ENCODE results near the gene KIR2DL3. TPM values are rescaled to one million over a fixed set of nuclear protein-coding genes. Genes with fewer than 3 reads are reported as not detected.
"Not testable (repeated sequence)": the region's sequence is repeated elsewhere in the genome, so short reads cannot be mapped to it uniquely, and the experiment has no call there.

Gene KIR2DL3
- total RNA-seq, 1 experiment from 2014 or later = not detected

GRCh38 chr19:54771018-54771960, 33.0 kb downstream of the KIR2DL3 start:
- H3K36me3 ChIP-seq (ENCODE audit: control insufficient read depth, insufficient read depth, low read length); H3K4me1 ChIP-seq; POLR2A ChIA-PET; BruUV-seq (replicated peaks); CTCF ChIA-PET; H3K27me3 ChIP-seq (replicated peaks; ENCODE audit: control insufficient read depth, insufficient read depth, low read length); H3K9me3 ChIP-seq; H3K9me3 Mint-ChIP-seq (ENCODE audit: unreplicated experiment); H3K4me3 ChIP-seq (ENCODE audit: low read depth, low read length); DNase-seq; H3K4me1 Mint-ChIP-seq (ENCODE audit: low read depth, unreplicated experiment); intact Hi-C loops (cut with micrococcal nuclease; ENCODE audit: unreplicated experiment); H3K27ac Mint-ChIP-seq (ENCODE audit: unreplicated experiment); H3K4me3 Mint-ChIP-seq (ENCODE audit: unreplicated experiment); H3K36me3 Mint-ChIP-seq (ENCODE audit: insufficient read depth, unreplicated experiment): not testable (repeated sequence)
- H3K27me3 Mint-ChIP-seq (ENCODE audit: insufficient read depth, unreplicated experiment) = peaks cover 14% of the 10 kb centered on the region

GRCh38 chr19:54772666-54773065, 34.4 kb downstream of the KIR2DL3 start:
- POLR2A ChIA-PET; CTCF ChIA-PET; H3K4me3 ChIP-seq (ENCODE audit: low read depth, low read length); H3K36me3 Mint-ChIP-seq (ENCODE audit: insufficient read depth, unreplicated experiment); H3K4me3 Mint-ChIP-seq (ENCODE audit: unreplicated experiment); H3K27ac Mint-ChIP-seq (ENCODE audit: unreplicated experiment); DNase-seq; intact Hi-C loops (cut with micrococcal nuclease; ENCODE audit: unreplicated experiment); BruUV-seq (replicated peaks); H3K4me1 ChIP-seq; H3K27me3 ChIP-seq (replicated peaks; ENCODE audit: control insufficient read depth, insufficient read depth, low read length); H3K4me1 Mint-ChIP-seq (ENCODE audit: low read depth, unreplicated experiment); H3K36me3 ChIP-seq (ENCODE audit: control insufficient read depth, insufficient read depth, low read length); H3K9me3 Mint-ChIP-seq (ENCODE audit: unreplicated experiment); H3K9me3 ChIP-seq: not testable (repeated sequence)
- peaks cover 14% of the 10 kb centered on the region for H3K27me3 Mint-ChIP-seq (ENCODE audit: insufficient read depth, unreplicated experiment)

DNA sequence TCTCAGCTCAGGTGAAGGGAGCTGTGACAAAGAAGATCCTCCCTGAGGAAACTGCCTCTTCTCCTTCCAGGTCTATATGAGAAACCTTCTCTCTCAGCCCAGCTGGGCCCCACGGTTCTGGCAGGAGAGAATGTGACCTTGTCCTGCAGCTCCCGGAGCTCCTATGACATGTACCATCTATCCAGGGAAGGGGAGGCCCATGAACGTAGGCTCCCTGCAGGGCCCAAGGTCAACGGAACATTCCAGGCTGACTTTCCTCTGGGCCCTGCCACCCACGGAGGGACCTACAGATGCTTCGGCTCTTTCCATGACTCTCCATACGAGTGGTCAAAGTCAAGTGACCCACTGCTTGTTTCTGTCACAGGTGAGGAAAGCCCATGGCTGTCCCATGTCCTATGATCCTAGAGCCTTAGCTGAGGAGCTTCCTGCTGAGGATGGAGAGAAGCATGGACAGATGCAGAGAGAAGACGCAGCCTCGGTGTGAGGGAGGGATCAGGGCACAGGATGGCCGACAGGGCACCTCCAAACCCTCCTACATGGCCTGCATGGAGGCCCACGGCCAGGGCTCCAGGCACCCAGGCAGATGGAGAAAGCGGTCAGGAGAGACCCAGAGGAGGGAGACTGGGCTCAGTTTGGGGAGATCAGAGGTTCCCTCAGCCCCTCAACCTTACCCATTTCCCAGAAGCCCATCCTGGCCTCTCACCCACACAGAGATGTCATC, 36.9 kb downstream of the KIR2DL3 start:
- H3K36me3 ChIP-seq (ENCODE audit: control insufficient read depth, insufficient read depth, low read length); intact Hi-C loops (cut with micrococcal nuclease; ENCODE audit: unreplicated experiment); H3K4me3 Mint-ChIP-seq (ENCODE audit: unreplicated experiment); H3K4me1 Mint-ChIP-seq (ENCODE audit: low read depth, unreplicated experiment); H3K9me3 Mint-ChIP-seq (ENCODE audit: unreplicated experiment); H3K4me3 ChIP-seq (ENCODE audit: low read depth, low read length); POLR2A ChIA-PET; BruUV-seq (replicated peaks); H3K36me3 Mint-ChIP-seq (ENCODE audit: insufficient read depth, unreplicated experiment); CTCF ChIA-PET; H3K4me1 ChIP-seq; H3K27me3 ChIP-seq (replicated peaks; ENCODE audit: control insufficient read depth, insufficient read depth, low read length); DNase-seq; H3K27ac Mint-ChIP-seq (ENCODE audit: unreplicated experiment); H3K9me3 ChIP-seq: not testable (repeated sequence)
- H3K27me3 Mint-ChIP-seq (ENCODE audit: insufficient read depth, unreplicated experiment) = peaks cover 20% of the 10 kb centered on the region

GRCh38 chr19:54775830-54776229, 37.5 kb downstream of the KIR2DL3 start:
- POLR2A ChIA-PET; H3K4me1 ChIP-seq; H3K36me3 ChIP-seq (ENCODE audit: control insufficient read depth, insufficient read depth, low read length); intact Hi-C loops (cut with micrococcal nuclease; ENCODE audit: unreplicated experiment); H3K27me3 ChIP-seq (replicated peaks; ENCODE audit: control insufficient read depth, insufficient read depth, low read length); H3K27ac Mint-ChIP-seq (ENCODE audit: unreplicated experiment); BruUV-seq (replicated peaks); H3K4me1 Mint-ChIP-seq (ENCODE audit: low read depth, unreplicated experiment); CTCF ChIA-PET; H3K9me3 Mint-ChIP-seq (ENCODE audit: unreplicated experiment); H3K4me3 Mint-ChIP-seq (ENCODE audit: unreplicated experiment); H3K36me3 Mint-ChIP-seq (ENCODE audit: insufficient read depth, unreplicated experiment); H3K9me3 ChIP-seq; DNase-seq; H3K4me3 ChIP-seq (ENCODE audit: low read depth, low read length): not testable (repeated sequence)
- H3K27me3 Mint-ChIP-seq (ENCODE audit: insufficient read depth, unreplicated experiment) = peaks cover 20% of the 10 kb centered on the region

- POLR2A ChIA-PET; intact Hi-C loops (cut with micrococcal nuclease; ENCODE audit: unreplicated experiment); H3K4me1 ChIP-seq; H3K36me3 ChIP-seq (ENCODE audit: control insufficient read depth, insufficient read depth, low read length); CTCF ChIA-PET; H3K4me3 ChIP-seq (ENCODE audit: low read depth, low read length); H3K4me3 Mint-ChIP-seq (ENCODE audit: unreplicated experiment); H3K27ac Mint-ChIP-seq (ENCODE audit: unreplicated experiment); H3K9me3 ChIP-seq; DNase-seq; BruUV-seq (replicated peaks); H3K36me3 Mint-ChIP-seq (ENCODE audit: insufficient read depth, unreplicated experiment); H3K9me3 Mint-ChIP-seq (ENCODE audit: unreplicated experiment); H3K4me1 Mint-ChIP-seq (ENCODE audit: low read depth, unreplicated experiment); H3K27me3 ChIP-seq (replicated peaks; ENCODE audit: control insufficient read depth, insufficient read depth, low read length): not testable (repeated sequence)
- peaks cover 22% of the 10 kb centered on the region for H3K27me3 Mint-ChIP-seq (ENCODE audit: insufficient read depth, unreplicated experiment)
Observed at GRCh38 chr19:54777851-54778250, 39.5 kb downstream of the KIR2DL3 start.

- H3K4me3 ChIP-seq (ENCODE audit: low read depth, low read length); H3K27me3 ChIP-seq (replicated peaks; ENCODE audit: control insufficient read depth, insufficient read depth, low read length); BruUV-seq (replicated peaks); H3K36me3 ChIP-seq (ENCODE audit: control insufficient read depth, insufficient read depth, low read length); H3K4me1 ChIP-seq; H3K27ac Mint-ChIP-seq (ENCODE audit: unreplicated experiment); DNase-seq; H3K4me1 Mint-ChIP-seq (ENCODE audit: low read depth, unreplicated experiment); CTCF ChIA-PET; H3K9me3 ChIP-seq; H3K9me3 Mint-ChIP-seq (ENCODE audit: unreplicated experiment); H3K36me3 Mint-ChIP-seq (ENCODE audit: insufficient read depth, unreplicated experiment); H3K4me3 Mint-ChIP-seq (ENCODE audit: unreplicated experiment); POLR2A ChIA-PET; intact Hi-C loops (cut with micrococcal nuclease; ENCODE audit: unreplicated experiment): not testable (repeated sequence)
- H3K27me3 Mint-ChIP-seq (ENCODE audit: insufficient read depth, unreplicated experiment) = peaks cover 17% of the 10 kb centered on the region
Observed at GRCh38 chr19:54778896-54779295, 40.6 kb downstream of the KIR2DL3 start.

DNA sequence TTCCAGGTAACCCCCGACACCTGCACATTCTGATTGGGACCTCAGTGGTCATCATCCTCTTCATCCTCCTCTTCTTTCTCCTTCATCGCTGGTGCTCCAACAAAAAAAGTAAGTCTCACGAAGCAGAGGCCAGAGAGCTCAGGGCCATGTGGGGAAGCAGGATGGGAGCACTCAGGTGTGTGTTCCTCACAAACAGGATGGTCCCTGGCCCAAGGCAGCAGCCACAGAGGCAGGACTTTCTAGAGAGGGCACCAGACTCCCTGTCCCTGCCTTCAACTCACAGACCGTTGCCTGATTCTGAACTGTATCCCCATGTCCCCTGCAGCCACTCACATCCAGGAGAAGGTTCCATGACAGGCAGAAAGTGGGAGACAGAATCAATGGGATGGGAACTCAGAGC, 44.6 kb downstream of the KIR2DL3 start:
- POLR2A ChIA-PET; H3K4me3 ChIP-seq (ENCODE audit: low read depth, low read length); intact Hi-C loops (cut with micrococcal nuclease; ENCODE audit: unreplicated experiment); CTCF ChIA-PET; H3K4me1 Mint-ChIP-seq (ENCODE audit: low read depth, unreplicated experiment); H3K27me3 ChIP-seq (replicated peaks; ENCODE audit: control insufficient read depth, insufficient read depth, low read length); H3K4me3 Mint-ChIP-seq (ENCODE audit: unreplicated experiment); BruUV-seq (replicated peaks); H3K4me1 ChIP-seq; H3K36me3 Mint-ChIP-seq (ENCODE audit: insufficient read depth, unreplicated experiment); H3K9me3 ChIP-seq; H3K9me3 Mint-ChIP-seq (ENCODE audit: unreplicated experiment); H3K36me3 ChIP-seq (ENCODE audit: control insufficient read depth, insufficient read depth, low read length); H3K27ac Mint-ChIP-seq (ENCODE audit: unreplicated experiment); DNase-seq: not testable (repeated sequence)
- H3K27me3 Mint-ChIP-seq (ENCODE audit: insufficient read depth, unreplicated experiment) = peaks cover 12% of the 10 kb centered on the region
